DND-41 (cell line): ENCODE results near the gene AOC1.
A peak's percentile ranks its signal among the peaks of the same experiment; 100 is the strongest.

Source experiments
- ATAC-seq: fragments of 200-7000 bp; cut with Tn5 transposase; 3 replicates; pipeline ENCODE4 v1.9.1; 2021; ENCODE audit warnings: low read depth; ENCODE audit not compliant: insufficient read depth
- DNase-seq: peaks from one replicate; pipeline ENCODE4 v3.0.0-alpha.2; 2020
- H2AFZ ChIP-seq: 2 replicates; pipeline ENCODE4 v1.6.0; 2012; ENCODE audit warnings: low read depth, low read length
- H3K27ac ChIP-seq: 2 replicates; pipeline ENCODE4 v1.5.1; 2012; ENCODE audit warnings: low read length, inconsistent platforms
- H3K27me3 ChIP-seq: fragments of 200-600 bp; sonication (generic); 2 replicates; pipeline ENCODE4 v1.6.0; 2012; ENCODE audit warnings: low read length, mild to moderate bottlenecking, inconsistent platforms; ENCODE audit not compliant: insufficient read depth, poor library complexity
- H3K36me3 ChIP-seq: 2 replicates; pipeline ENCODE4 v1.5.1; 2012; ENCODE audit warnings: low read length, inconsistent platforms; ENCODE audit not compliant: insufficient read depth
- H3K4me1 ChIP-seq: 2 replicates; pipeline ENCODE4 v1.5.1; 2012; ENCODE audit warnings: mild to moderate bottlenecking, low read length; ENCODE audit not compliant: insufficient read depth
- H3K4me2 ChIP-seq: 2 replicates; pipeline ENCODE4 v1.6.0; 2012; ENCODE audit warnings: mild to moderate bottlenecking, moderate library complexity, low read length, inconsistent platforms; ENCODE audit not compliant: insufficient read depth
- H3K4me3 ChIP-seq, 2 experiments: fragments of 200-600 bp in 1 of 2; shearing (Covaris generic) in 1 of 2; 2 replicates each; pipeline ENCODE4 v1.5.1; 2012 to 2016; ENCODE audit warnings: inconsistent platforms in 2 of 2, low read length in 2 of 2, mild to moderate bottlenecking in 2 of 2, low read depth in 1 of 2, moderate library complexity in 1 of 2
- H3K79me2 ChIP-seq: 2 replicates; pipeline ENCODE4 v1.6.0; 2012; ENCODE audit warnings: low read length, inconsistent platforms; ENCODE audit not compliant: insufficient read depth
- H3K9ac ChIP-seq: 2 replicates; pipeline ENCODE4 v1.6.0; 2012; ENCODE audit warnings: low read depth, mild to moderate bottlenecking, inconsistent platforms, low read length, moderate library complexity
- H3K9me3 ChIP-seq: 2 replicates; pipeline ENCODE4 v1.5.1; 2012; ENCODE audit warnings: low read length, moderate library complexity, mild to moderate bottlenecking, inconsistent platforms; ENCODE audit not compliant: insufficient read depth, severe bottlenecking
- H4K20me1 ChIP-seq: 2 replicates; pipeline ENCODE4 v1.6.0; 2012; ENCODE audit warnings: low read length; ENCODE audit not compliant: insufficient read depth
- CTCF ChIP-seq: IDR thresholded peaks from 2 replicates; pipeline ENCODE4 v1.5.1; 2012; ENCODE audit warnings: borderline replicate concordance, low read length, moderate library complexity, mild to moderate bottlenecking; ENCODE audit not compliant: poor library complexity, severe bottlenecking; ENCODE audit errors: extremely low read depth
- EZH2 ChIP-seq: IDR thresholded peaks from 3 replicates; pipeline ENCODE4 v1.6.1; 2012; ENCODE audit warnings: borderline replicate concordance, low read depth, mild to moderate bottlenecking, moderate library complexity, low read length, inconsistent platforms; ENCODE audit not compliant: severe bottlenecking

AOC1 gene

GRCh38 chr7:150897502-150898474 is 45.5 kb downstream of the AOC1 start:
- TF ChIP-seq EZH2 = no peak
- peaks cover 31% of the 10 kb centered on the region for H3K27me3 ChIP-seq
- H3K4me1 ChIP-seq = no peaks in the 10 kb centered on the region
- H3K9ac ChIP-seq = no peak overlapping the region
- no peak overlapping the region for H3K27ac ChIP-seq
- no peaks in the 10 kb centered on the region for H4K20me1 ChIP-seq
- DNase-seq = no peak
- no peak overlapping the region for H2AFZ ChIP-seq
- no peaks in the 10 kb centered on the region for H3K9me3 ChIP-seq
- no peaks in the 10 kb centered on the region for H3K79me2 ChIP-seq
- no peak overlapping the region for H3K4me3 ChIP-seq
- no peak overlapping the region for H3K4me2 ChIP-seq
- 0 out of 3 replicates have a peak, but pooled peaks have one; percentile 21 for ATAC-seq
- H3K36me3 ChIP-seq = no peaks in the 10 kb centered on the region

GRCh38 chr7:150898475-150899011 is 46.2 kb downstream of the AOC1 start:
- no peaks in the 10 kb centered on the region for H3K9me3 ChIP-seq
- peak; percentile 94 for ATAC-seq
- H3K27me3 ChIP-seq = peaks cover 31% of the 10 kb centered on the region
- no peak overlapping the region for H3K4me3 ChIP-seq
- H2AFZ ChIP-seq = no peak overlapping the region
- H3K36me3 ChIP-seq = no peaks in the 10 kb centered on the region
- no peaks in the 10 kb centered on the region for H3K4me1 ChIP-seq
- no peaks in the 10 kb centered on the region for H3K79me2 ChIP-seq
- no peak overlapping the region for H3K27ac ChIP-seq
- no peak overlapping the region for H3K4me2 ChIP-seq
- DNase-seq = peak; percentile 75
- no peak for TF ChIP-seq EZH2
- peak; percentile 96 for TF ChIP-seq CTCF
- no peak overlapping the region for H3K9ac ChIP-seq
- H4K20me1 ChIP-seq = no peaks in the 10 kb centered on the region

- no peak overlapping the region for H3K4me3 ChIP-seq
- no peaks in the 10 kb centered on the region for H3K36me3 ChIP-seq
- DNase-seq (no peak), ATAC-seq (no peak)
- no peaks in the 10 kb centered on the region for H4K20me1 ChIP-seq
- H3K9ac ChIP-seq = no peak overlapping the region
- H2AFZ ChIP-seq = no peak overlapping the region
- H3K4me1 ChIP-seq = no peaks in the 10 kb centered on the region
- no peak overlapping the region for H3K27ac ChIP-seq
- TF ChIP-seq EZH2 (no peak), CTCF (no peak)
- no peak overlapping the region for H3K4me2 ChIP-seq
- H3K9me3 ChIP-seq = no peaks in the 10 kb centered on the region
- H3K79me2 ChIP-seq = no peaks in the 10 kb centered on the region
- H3K27me3 ChIP-seq = peaks cover 31% of the 10 kb centered on the region
These were observed 48.4 kb downstream of the AOC1 start for GRCh38 chr7:150900675-150901074.
